Effector CD8-positive, alpha-beta T cell (primary cell): ENCODE measurements around the gene HINT1.
"Not testable (repeated sequence)": the region's sequence is repeated elsewhere in the genome, so short reads cannot be mapped to it uniquely, and the experiment has no call there.

Source experiments
- DNase-seq: peaks from one replicate; lab custom pipeline; 2025; lab: John Stamatoyannopoulos, UW
- total RNA-seq, 4 experiments: gene quantifications; one replicate each; lab custom pipeline; 2026; lab: John Stamatoyannopoulos, UW

The HINT1 gene
- 143 to 247 (median 181) reads per million in 4 experiments for total RNA-seq

GRCh38 chr5:131165119-131165727 lies at the start of gene HINT1:
Gene HINT1, minus strand, starts transcription at chr5:131165256. Its CDS starts 51 bp downstream, at chr5:131165205.
- peak; percentile 92 for DNase-seq

- DNase-seq = no peak
Measured at GRCh38 chr5:131214609-131215227, 49.7 kb upstream of the HINT1 start.

- DNase-seq = no peak
Measured at GRCh38 chr5:131212471-131213021, 47.5 kb upstream of the HINT1 start.

GRCh38 chr5:131211669-131212068 lies 46.6 kb upstream of the HINT1 start:
- DNase-seq = no peak

GRCh38 chr5:131210151-131210510 lies 45.1 kb upstream of the HINT1 start:
- no peak for DNase-seq

- peak; percentile 30 for DNase-seq
Measured at GRCh38 chr5:131209506-131210150, 44.6 kb upstream of the HINT1 start.

- DNase-seq = no peak
Measured at GRCh38 chr5:131209175-131209505, 44.1 kb upstream of the HINT1 start.

- no peak for DNase-seq
Measured at GRCh38 chr5:131206772-131207171, 41.7 kb upstream of the HINT1 start.

- no peak for DNase-seq
Measured at GRCh38 chr5:131206061-131206460, 41.0 kb upstream of the HINT1 start.

- no peak for DNase-seq
Measured at GRCh38 chr5:131204964-131205363, 39.9 kb upstream of the HINT1 start.

GRCh38 chr5:131200560-131200959 lies 35.5 kb upstream of the HINT1 start:
- no peak for DNase-seq

- no peak for DNase-seq
Measured at GRCh38 chr5:131198625-131199024, 33.6 kb upstream of the HINT1 start.

- no peak for DNase-seq
Measured at GRCh38 chr5:131196331-131196730, 31.3 kb upstream of the HINT1 start.

- DNase-seq = no peak
Measured at GRCh38 chr5:131195696-131196095, 30.6 kb upstream of the HINT1 start.

GRCh38 chr5:131194725-131195124 lies 29.7 kb upstream of the HINT1 start:
- no peak for DNase-seq

- DNase-seq = not testable (repeated sequence)
Measured at GRCh38 chr5:131193897-131194296, 28.8 kb upstream of the HINT1 start.

- DNase-seq = no peak
Measured at GRCh38 chr5:131193106-131193505, 28.1 kb upstream of the HINT1 start.

- no peak for DNase-seq
Measured at GRCh38 chr5:131186561-131187256, 21.7 kb upstream of the HINT1 start.

GRCh38 chr5:131185523-131186104 lies 20.6 kb upstream of the HINT1 start:
- DNase-seq = no peak

GRCh38 chr5:131182839-131183238 lies 17.8 kb upstream of the HINT1 start:
- no peak for DNase-seq

GRCh38 chr5:131180407-131180806 lies 15.4 kb upstream of the HINT1 start:
- no peak for DNase-seq

- DNase-seq = no peak
Measured at GRCh38 chr5:131171276-131171810, 6.3 kb upstream of the HINT1 start.
